DND-41 (cell line): Measurements from ENCODE around the gene TFCP2.

Experiments
- CTCF ChIP-seq: IDR thresholded peaks from 2 replicates; pipeline ENCODE4 v1.5.1; 2012; ENCODE audit warnings: borderline replicate concordance, low read length, moderate library complexity, mild to moderate bottlenecking; ENCODE audit not compliant: poor library complexity, severe bottlenecking; ENCODE audit errors: extremely low read depth
- EZH2 ChIP-seq: IDR thresholded peaks from 3 replicates; pipeline ENCODE4 v1.6.1; 2012; ENCODE audit warnings: borderline replicate concordance, low read depth, mild to moderate bottlenecking, moderate library complexity, low read length, inconsistent platforms; ENCODE audit not compliant: severe bottlenecking

- no peak for TF ChIP-seq EZH2
- TF ChIP-seq CTCF = no peak
These were observed 41.0 kb downstream of the TFCP2 start for GRCh38 chr12:51131745-51132521.
